ENCODE results near the gene TUBB6.

Gene TUBB6

DNA sequence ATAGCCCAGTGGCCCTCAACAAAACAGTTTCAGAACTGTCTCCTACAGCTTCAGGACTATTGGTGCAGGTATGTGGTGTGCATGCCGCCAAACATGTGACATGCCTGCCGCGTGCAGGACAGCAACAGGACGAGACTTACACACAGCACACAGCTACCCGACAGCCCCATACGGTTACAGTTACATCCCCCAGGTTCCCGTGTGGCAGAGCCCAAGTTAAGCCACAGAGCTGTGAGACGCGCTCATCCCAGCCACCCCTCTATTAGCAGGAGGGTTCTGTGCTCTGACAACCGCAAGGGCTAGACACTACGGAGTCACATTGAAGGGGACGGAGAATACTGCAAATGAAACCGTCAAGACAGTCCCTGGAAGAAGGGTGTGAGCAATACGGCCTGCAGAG lies 16.4 kb upstream of the TUBB6 start:
- DNase-seq, result no peak

DNA sequence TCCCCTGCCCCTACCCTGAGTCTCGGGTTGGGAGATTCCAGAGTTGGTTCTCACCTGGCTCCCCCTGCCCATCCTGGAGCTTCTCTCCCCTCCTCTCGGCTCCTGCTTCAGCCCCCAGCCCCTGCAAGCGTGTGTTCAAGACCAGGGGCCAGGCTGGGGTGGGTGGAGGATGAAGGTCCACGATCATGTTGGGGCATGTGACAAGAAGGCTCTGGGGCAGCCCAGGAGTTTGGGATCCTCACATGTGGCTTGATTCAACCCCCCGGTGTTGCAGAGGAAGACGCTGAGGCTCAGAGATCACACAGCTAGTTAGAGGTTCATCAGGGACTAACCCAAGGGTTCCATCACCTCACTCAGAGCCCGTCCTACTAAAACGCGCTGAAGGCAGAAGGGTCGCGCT lies 14.2 kb upstream of the TUBB6 start:
- no peak for DNase-seq

DNA sequence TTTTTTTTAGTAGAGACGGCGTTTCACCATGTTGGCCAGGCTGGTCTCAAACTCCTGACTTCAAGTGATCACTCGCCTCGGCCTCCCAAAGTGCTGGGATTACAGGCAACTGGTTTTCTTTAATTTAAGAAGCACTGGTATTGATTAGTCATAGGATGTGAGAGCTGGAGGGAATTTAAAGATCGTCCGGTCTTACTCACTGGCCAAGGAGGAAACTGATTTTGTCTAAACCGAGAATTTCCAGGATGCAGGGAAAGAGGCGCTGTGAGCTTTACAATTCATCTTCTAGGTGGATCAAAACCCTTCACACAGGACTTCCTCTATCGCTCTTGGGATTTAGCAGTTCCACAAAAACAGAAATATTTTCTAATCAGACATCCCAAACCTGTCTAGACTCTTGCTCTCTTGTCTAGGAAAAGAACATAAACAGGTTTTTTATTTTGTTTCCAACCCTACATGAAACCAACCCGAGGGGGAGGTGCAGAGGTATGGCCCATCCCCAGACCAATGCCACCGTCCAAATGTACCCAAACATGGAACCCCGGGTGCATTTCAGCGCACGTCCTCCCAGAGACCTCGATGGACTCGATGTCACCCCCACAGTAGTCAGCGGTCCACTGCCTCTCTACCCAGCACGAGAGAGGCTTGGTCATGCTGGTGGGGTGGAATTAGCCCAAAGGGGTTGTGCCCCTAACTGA lies 12.5 kb upstream of the TUBB6 start:
- no peak for DNase-seq

DNA sequence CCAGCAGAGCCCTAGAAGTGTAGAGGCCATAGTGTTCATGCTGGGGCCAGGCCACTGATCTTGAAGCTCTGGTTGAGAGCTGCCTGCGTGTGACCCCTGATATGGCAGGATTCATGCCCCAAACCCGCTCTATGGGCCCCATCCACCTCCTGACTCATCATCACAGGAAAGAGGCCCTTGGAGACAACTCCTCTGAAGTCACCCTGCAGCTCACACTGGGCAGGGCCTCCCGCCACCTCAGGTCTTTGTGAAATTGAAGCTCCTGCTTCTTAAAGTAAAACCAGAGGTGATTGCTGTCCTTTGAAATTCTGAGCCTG lies 12.0 kb upstream of the TUBB6 start:
- DNase-seq, result no peak

GRCh38 chr18:12296457-12296856 lies 11.6 kb upstream of the TUBB6 start:
- DNase-seq, result no peak

DNA sequence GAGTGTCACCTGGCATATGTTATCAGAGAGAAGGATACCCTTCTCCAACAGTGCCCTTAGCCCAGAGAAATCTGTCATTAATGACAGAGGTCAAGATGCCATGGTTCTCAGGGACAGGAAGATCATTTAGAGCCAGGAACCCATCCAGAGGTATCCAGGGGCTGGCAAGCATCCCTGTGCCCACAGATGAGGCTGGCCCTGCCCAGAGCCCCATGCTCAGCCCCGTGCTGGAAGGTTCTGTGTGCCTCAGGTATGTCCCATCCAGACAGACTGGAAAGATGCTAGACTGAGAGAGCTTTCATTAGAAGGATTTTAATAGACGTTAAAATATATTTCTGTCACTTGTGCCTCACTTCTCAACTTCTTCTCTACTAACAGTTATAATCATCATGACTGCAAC lies 8.2 kb upstream of the TUBB6 start:
- no peak for DNase-seq

DNA sequence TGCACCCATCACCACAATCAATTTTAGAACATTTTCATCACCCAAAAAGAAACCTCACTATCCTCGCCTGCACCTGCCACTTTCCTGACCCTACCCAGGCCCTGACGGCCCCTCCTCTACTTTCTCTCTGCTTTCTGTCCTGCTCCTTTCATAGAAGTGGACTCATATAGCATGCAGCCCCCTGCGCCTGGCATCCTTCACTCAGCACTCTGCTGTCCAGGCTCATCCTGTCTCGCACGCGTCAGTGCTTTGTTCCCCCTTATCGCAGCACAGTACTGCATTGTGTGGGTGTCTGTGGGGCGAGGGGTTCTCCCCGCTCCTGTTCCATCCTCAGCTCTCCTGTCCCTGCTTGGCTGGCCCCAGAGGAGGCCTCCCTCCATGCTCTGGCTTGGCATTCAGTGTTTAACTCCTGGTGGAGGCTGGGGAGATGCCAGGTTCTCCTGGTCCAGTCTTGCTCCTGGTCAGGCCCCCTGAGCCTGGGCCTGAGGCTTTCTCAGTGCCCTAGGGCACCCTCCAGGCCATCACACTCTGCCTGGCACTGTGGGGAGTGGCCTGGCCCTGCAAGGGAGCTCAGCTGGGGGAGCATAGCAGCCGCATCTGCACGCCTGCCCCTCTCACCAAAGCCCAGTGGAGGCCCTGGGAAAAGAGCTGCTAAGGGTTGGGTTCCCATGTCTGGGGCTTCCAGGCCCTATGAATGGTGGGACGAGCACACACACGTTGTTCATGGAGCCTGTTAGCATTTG lies 6.6 kb upstream of the TUBB6 start:
- no peak for DNase-seq

DNA sequence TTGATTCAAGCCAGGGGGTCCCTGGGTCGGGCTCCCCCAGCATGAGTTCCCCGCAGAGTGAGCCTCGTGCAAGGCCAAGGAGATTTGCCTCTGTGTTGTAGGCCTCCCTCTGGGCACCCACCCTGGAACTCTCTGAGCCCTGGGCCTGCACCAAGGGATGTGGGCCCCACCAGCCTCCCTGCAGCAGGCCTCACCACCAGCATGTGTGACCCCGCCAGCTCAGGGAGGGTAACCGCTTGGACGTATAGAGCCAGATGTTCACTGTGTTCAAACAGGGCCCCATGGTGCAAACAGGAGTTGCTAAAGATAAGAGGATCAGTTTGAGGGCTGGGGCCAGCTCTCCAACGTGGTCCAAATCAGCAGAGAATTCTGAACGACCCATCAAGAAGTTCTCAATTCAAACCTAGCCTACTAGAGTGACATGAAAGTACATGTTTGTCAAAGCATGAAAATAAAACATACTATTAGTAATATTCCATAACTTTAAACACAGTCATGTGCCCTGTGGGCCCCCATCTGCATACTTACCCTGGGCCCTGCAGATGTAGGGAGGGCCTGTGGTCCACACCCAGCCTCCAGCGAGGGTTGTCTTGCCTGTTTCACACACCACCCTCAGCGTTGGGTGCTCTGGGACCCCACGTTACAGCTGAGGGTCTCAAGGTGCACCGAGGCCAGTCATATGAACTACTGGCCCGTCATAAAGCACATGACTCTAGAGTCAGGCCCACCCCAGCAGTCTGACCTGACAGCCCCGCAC lies 5.5 kb upstream of the TUBB6 start:
- no peak for DNase-seq

DNA sequence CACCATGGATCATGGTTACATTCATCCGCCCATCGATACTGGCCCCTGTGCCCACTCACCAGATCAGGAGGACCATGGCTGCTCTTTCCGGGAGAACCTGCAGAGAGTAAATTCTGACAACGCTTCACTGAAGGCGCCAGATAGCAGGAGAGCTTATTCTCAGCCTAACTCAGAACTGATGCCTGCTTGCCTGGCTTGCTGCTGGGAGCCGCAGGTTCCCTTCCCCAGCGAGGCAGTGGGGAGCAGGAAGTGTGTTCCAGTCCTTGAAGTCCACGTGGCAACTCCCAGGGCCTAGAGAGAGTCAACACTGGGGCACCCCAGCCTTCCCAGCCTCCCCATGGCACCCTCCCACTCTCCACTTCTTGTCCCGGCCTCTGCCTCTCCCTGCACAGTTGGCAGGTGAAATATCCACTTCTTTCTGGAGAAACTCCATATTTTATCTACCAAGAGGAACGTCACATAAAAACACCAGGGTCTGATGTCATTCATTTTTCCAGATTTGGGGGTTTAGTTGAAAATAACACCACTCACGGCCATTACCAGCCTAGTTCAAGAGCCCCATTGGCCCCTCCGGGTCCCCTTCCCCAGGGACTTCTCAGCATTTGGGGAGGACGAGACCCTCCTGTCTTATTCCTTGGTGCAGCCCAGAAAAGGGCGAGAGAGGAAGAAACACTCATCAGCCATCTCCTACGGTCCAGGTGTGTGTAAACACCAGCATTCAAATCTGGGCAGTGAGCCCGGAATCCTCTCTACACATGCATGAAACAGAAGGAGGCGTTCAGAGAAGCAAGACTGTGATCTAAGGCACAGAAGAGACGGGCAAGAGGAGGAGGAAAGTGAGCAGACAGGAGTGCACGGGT lies 3.5 kb upstream of the TUBB6 start:
- DNase-seq, result no peak

DNA sequence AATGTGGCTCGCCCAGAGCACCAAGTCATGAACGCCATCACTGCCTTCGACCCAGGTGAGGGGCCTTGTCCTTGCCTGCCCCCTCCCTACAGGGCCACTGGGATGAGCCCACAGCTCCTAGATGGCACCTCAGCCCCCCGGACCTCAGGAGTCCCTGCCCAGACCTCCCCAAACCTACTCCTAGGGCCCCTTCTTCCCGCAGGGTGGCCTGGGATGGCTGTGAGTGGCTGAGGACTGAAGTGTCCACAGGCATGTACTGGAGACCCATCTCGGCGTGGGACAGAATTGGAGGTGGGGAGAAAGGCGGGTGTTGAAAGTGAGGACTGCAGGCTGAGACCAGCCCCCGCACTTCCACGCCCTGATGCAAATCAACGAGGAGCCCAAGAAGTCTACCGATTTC lies 2.8 kb upstream of the TUBB6 start:
- DNase-seq, result no peak

- DNase-seq, result no peak
These were observed 2.0 kb upstream of the TUBB6 start for GRCh38 chr18:12305930-12306629.

DNA sequence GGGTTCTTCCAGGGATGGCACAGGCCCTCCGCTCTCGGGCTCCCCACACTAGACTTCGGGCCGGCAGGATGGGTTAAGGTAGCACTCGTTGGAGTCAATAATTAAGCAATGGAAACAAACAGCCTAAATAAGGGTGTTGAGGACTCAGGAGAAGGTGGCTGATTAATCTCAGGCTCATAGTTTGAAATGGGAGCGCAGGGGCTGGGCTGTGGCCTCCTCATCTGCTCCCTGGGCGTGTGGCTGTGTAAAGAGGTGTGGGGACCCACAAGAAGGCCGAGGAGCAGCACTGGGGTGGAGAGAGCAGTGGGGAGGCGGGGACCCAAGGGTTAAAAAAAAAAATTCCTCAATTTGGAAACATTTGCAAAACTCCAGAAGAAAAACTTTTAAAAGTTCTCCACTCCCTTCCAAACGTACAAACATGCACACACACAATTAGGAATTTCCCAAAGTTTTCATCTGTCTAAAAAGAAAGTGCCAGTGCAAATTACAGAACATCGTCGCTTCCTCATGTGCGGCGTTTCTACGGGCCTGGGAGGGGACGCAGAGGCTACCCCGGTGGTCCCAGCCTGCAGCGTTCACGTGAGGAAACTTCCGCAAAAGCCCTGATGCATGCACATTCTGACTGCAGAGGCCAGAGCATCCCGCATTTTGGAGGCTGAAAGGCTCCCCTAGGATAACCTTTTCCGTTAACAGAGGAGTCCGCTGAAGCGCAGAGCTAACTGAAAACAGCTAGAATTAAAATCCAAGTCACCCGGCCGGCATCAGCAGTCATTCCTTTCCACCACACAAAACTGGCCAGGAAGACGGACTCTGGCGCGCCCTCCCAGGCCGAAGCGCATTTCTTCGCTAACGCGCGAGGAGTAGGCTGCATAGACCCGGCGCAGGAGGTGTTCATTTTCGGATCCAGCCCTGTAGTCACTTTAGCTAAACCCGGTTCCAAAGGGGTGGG lies 1.0 kb upstream of the TUBB6 start:
- DNase-seq, result no peak

GRCh38 chr18:12308386-12309100 lies 502 bp downstream of the TUBB6 start:
- no peak for DNase-seq

DNA sequence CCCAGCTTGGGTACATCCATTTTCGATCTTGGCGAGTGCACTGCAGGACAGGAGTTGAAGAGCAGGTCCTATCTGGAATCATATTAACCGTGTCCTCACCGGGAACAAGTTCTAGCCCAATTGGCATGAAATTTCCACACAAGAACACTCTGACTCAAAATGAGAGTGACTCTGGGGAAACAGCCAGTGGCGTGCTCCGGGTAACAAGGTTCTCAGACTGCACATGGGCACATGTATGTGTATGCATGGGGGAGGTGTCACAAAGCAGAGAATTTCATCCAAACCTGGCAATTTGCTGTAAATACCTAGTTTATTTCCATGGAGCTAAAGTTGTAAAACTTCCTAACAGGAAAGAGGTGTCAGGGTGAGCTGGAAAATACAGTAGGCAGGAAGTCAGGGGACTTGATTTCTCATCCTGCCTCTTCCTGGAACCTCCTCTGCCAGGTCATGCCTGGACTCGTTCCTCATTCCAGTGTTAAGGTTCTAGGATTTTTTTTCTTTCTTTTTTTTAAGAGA lies 1.7 kb downstream of the TUBB6 start:
- no peak for DNase-seq

DNA sequence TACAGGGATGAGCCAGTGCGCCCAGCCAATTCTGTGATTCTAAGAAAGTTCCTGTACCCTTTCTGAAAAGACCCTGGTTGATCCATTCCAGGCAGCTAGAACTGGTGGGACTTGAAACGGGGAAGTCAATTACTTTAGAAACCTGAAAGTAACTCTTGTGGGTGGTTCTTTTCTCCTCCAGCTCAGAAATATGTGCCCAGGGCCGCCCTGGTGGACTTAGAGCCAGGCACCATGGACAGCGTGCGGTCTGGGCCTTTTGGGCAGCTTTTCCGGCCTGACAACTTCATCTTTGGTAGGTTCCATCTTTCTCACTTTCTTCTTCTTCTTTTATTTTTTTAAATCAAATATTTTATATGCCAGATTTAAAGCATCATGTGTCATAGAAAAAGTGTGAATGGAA lies 2.7 kb downstream of the TUBB6 start:
- no peak for DNase-seq

DNA sequence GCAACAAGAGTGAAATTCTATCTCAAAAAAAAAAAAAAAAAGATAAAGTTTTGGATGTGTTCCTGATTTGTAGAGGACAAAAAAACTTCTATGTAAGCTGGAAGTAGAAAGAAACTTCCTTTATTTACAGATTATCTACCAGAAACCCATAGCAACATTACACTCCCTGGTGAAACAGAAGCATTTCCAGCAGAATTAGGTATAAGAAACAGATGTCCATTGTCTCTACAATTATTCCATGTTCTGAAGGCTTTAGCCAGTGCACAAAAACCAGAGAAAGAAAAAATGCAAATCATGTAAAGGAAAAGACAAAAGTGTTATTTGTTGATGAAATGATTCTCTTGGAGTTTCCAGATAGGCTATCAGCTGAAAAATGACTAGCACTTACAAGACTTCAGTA lies 4.9 kb downstream of the TUBB6 start:
- no peak for DNase-seq

- DNase-seq, result no peak
These were observed 5.6 kb downstream of the TUBB6 start for GRCh38 chr18:12313530-12314245.

DNA sequence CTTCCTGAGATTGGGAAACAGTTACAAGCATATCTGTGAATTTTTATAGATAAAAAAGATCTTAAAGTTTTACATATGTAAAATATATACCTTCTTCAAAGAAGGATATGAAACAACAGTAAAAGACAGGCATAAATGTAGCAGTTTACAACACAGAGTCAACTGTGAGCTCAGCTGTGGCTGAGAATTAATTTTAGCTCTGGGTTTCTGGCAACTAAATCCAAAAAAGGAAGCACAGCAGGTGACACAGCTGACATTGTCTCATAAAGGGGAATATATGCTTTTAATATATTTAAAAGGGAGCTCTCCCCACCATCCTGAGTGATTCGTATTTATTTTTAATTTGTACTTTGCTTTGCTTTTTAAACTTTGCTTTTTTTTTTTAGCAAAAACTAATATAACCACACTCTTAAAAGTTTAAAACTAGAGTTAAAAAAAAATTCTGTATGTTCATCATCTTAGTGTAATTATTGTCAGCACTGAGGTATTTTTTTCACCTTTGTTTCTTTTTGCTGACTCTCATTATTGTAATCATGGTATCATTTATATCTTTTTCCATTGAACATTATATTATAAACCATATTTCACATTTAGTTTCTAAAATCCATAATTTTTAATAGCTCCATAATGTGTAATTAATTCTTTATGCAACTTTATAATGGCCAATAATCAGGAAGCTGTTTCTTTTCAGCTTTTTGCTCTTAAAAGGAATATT lies 6.7 kb downstream of the TUBB6 start:
- DNase-seq, result no peak

- DNase-seq, result no peak
These were observed 7.4 kb downstream of the TUBB6 start for GRCh38 chr18:12315490-12315889.

All from NK-92 treated with Interleukin-12 subunit alpha and Interleukin-12 subunit beta, amount 100 ng/mL, for 24 hours (cell line).